NCI-H128 (cell line): ENCODE data around the gene ZNF669.
"Not testable (repeated sequence)": the region's sequence is repeated elsewhere in the genome, so short reads cannot be mapped to it uniquely, and the experiment has no call there.

ENCODE experiments used
- DNase-seq: peaks from one replicate; lab custom pipeline; 2025; ENCODE audit not compliant: unreplicated experiment; lab: John Stamatoyannopoulos, UW

Gene ZNF669

GRCh38 chr1:247103859-247104591, at the start of gene ZNF669:
Gene ZNF669, minus strand, starts transcription at chr1:247104356. Its CDS starts 157 bp downstream, at chr1:247104199.
- DNase-seq: peak; percentile 93

- DNase-seq: no peak
Observed at GRCh38 chr1:247147781-247148180, 43.6 kb upstream of the ZNF669 start.

GRCh38 chr1:247147120-247147519, 43.0 kb upstream of the ZNF669 start:
- not testable (repeated sequence) for DNase-seq

- no peak for DNase-seq
Observed at GRCh38 chr1:247146671-247147070, 42.5 kb upstream of the ZNF669 start.

GRCh38 chr1:247145279-247145678, 41.1 kb upstream of the ZNF669 start:
- no peak for DNase-seq

- DNase-seq: not testable (repeated sequence)
Observed at GRCh38 chr1:247139557-247139956, 35.4 kb upstream of the ZNF669 start.

- DNase-seq: no peak
Observed at GRCh38 chr1:247131236-247131635, 27.1 kb upstream of the ZNF669 start.

- DNase-seq: not testable (repeated sequence)
Observed at GRCh38 chr1:247127519-247128282, 23.5 kb upstream of the ZNF669 start.

- not testable (repeated sequence) for DNase-seq
Observed at GRCh38 chr1:247126601-247127000, 22.4 kb upstream of the ZNF669 start.

GRCh38 chr1:247126166-247126565, 22.0 kb upstream of the ZNF669 start:
- DNase-seq: not testable (repeated sequence)

GRCh38 chr1:247121382-247121781, 17.2 kb upstream of the ZNF669 start:
- no peak for DNase-seq

- not testable (repeated sequence) for DNase-seq
Observed at GRCh38 chr1:247120408-247120668, 16.2 kb upstream of the ZNF669 start.

GRCh38 chr1:247119600-247120407, 15.6 kb upstream of the ZNF669 start:
- DNase-seq: no peak

- no peak for DNase-seq
Observed at GRCh38 chr1:247118946-247119446, 14.8 kb upstream of the ZNF669 start.

- DNase-seq: no peak
Observed at GRCh38 chr1:247115545-247115944, 11.4 kb upstream of the ZNF669 start.

GRCh38 chr1:247115141-247115510, 11.0 kb upstream of the ZNF669 start:
- DNase-seq: no peak

GRCh38 chr1:247114351-247115140, 10.4 kb upstream of the ZNF669 start:
- no peak for DNase-seq

GRCh38 chr1:247113733-247114271, 9.6 kb upstream of the ZNF669 start:
- DNase-seq: no peak

GRCh38 chr1:247113094-247113497, 8.9 kb upstream of the ZNF669 start:
- no peak for DNase-seq

- DNase-seq: no peak
Observed at GRCh38 chr1:247112479-247112781, 8.3 kb upstream of the ZNF669 start.
